Vagina (tissue), 2 donors: Measurements from ENCODE around the gene LSP1.
"Not testable (repeated sequence)": the region's sequence is repeated elsewhere in the genome, so short reads cannot be mapped to it uniquely, and the experiment has no call there.

Source experiments
- CTCF ChIP-seq, 3 experiments: fragments of 450-650 bp in 2 of 3; fragments of 200-600 bp in 1 of 3; sonication (generic) in 1 of 3; IDR thresholded peaks; one replicate each; pipeline ENCODE4 v1.5.1; 2017 to 2019; ENCODE audit warnings: antibody characterized with exemption in 3 of 3, mild to moderate bottlenecking in 2 of 3, moderate library complexity in 2 of 3
- POLR2A ChIP-seq, 2 donors: fragments of 450-650 bp; IDR thresholded peaks; one replicate each; pipeline ENCODE4 v1.6.1; 2017; ENCODE audit warnings: antibody characterized with exemption in 2 of 2, mild to moderate bottlenecking in 2 of 2, moderate library complexity in 2 of 2
- POLR2AphosphoS5 ChIP-seq, 2 donors: sonication (generic); formaldehyde crosslinking; IDR thresholded peaks; one replicate each; pipeline ENCODE4 v1.9.0; 2017; ENCODE audit warnings: antibody characterized with exemption in 2 of 2, mild to moderate bottlenecking in 2 of 2, low read depth in 1 of 2; ENCODE audit not compliant: insufficient read depth in 1 of 2

GRCh38 chr11:1813356-1813755 is 39.5 kb upstream of the LSP1 start:
- TF ChIP-seq CTCF (IDR thresholded peaks at IDR 0.05); POLR2AphosphoS5 (IDR thresholded peaks at IDR 0.05; ENCODE audit: insufficient read depth in 1 of 2, low read depth in 1 of 2); POLR2A (IDR thresholded peaks at IDR 0.05): not testable (repeated sequence)
